HepG2 (cell line): ENCODE results near the gene BBIP1. TPM values are rescaled to one million over a fixed set of nuclear protein-coding genes. Genes with fewer than 3 reads are reported as not detected.

Source experiments
- ATAC-seq: fragments of 200-7000 bp; cut with Tn5 transposase; 3 replicates; pipeline ENCODE4 v1.9.1; 2020; ENCODE audit warnings: mild to moderate bottlenecking, moderate library complexity
- BruUV-seq: library from RNA; stranded (reverse); fragments of 400-500 nt; replicated peaks from 2 replicates; lab custom pipeline; 2021; lab: Mats Ljungman, UMichigan
- CTCF ChIA-PET: fragments of 300-600 bp; formaldehyde crosslinking; extraction: SDS; loops from one replicate; lab custom pipeline; 2021; ENCODE audit warnings: low total read pairs, inconsistent platforms, low intra/inter-chr PET ratio; lab: Yijun Ruan, JAX
- POLR2A ChIA-PET: fragments of 350-600 bp; sonication (Branson Sonifier 250); formaldehyde crosslinking; loops from one replicate; lab custom pipeline; 2020; ENCODE audit warnings: antibody characterized with exemption, inconsistent platforms; lab: Yijun Ruan, JAX
- DNase-seq: peaks from one replicate; pipeline ENCODE4 v3.0.0-alpha.2; 2015; ENCODE audit warnings: low spot score
- FAIRE-seq: peaks from 3 replicates; lab custom pipeline; 2011; peaks lifted over from hg19 to GRCh38; lab: Jason Lieb, UNC
- H2AFZ ChIP-seq: one replicate; pipeline ENCODE4 v1.6.1; 2011; ENCODE audit warnings: low read length, inconsistent platforms
- H3K27ac ChIP-seq: fragments of 300-600 bp; 3 replicates; pipeline ENCODE4 v1.8.0; 2011; ENCODE audit warnings: mixed run types, mild to moderate bottlenecking, mixed read lengths, low read length, inconsistent platforms; ENCODE audit not compliant: insufficient read depth; ENCODE audit errors: extremely low read length
- H3K27me3 ChIP-seq, 2 experiments: fragments of 200-600 bp in 1 of 2; 2 replicates in 1 of 2; 3 replicates in 1 of 2; pipeline versions ENCODE4 v1.6.0 to v1.8.0; 2011; ENCODE audit warnings: low read length in 2 of 2, mild to moderate bottlenecking in 2 of 2, moderate library complexity in 2 of 2, inconsistent platforms in 1 of 2; ENCODE audit not compliant: insufficient read depth in 2 of 2, control insufficient read depth in 1 of 2
- H3K36me3 ChIP-seq, 2 experiments: fragments of 200-600 bp in 1 of 2; replicated peaks in 1 of 2; 2 replicates in 1 of 2; 3 replicates in 1 of 2; pipeline versions ENCODE4 v1.5.1 to v1.8.0; 2011; ENCODE audit warnings: low read length in 2 of 2, inconsistent platforms in 1 of 2; ENCODE audit not compliant: insufficient read depth in 2 of 2, control insufficient read depth in 1 of 2
- H3K4me1 ChIP-seq: 2 replicates; pipeline ENCODE4 v1.5.1; 2012; ENCODE audit warnings: low read length, inconsistent platforms; ENCODE audit not compliant: insufficient read depth
- H3K4me2 ChIP-seq: 2 replicates; pipeline ENCODE4 v1.6.0; 2011; ENCODE audit warnings: low read depth, low read length, inconsistent platforms
- H3K4me3 ChIP-seq, 3 experiments: fragments of 200-600 bp in 1 of 3; sonication (generic), shearing (Covaris generic) in 1 of 3; replicated peaks in 1 of 3; 2 replicates each; pipeline ENCODE4 v1.5.1; 2011 to 2016; ENCODE audit warnings: low read length in 3 of 3, inconsistent platforms in 2 of 3, low read depth in 2 of 3, mild to moderate bottlenecking in 2 of 3, control low read depth in 1 of 3, mixed read lengths in 1 of 3; ENCODE audit not compliant: insufficient read depth in 1 of 3
- H3K79me2 ChIP-seq: one replicate; pipeline ENCODE4 v1.6.1; 2011; ENCODE audit warnings: low read length, inconsistent platforms; ENCODE audit not compliant: insufficient read depth
- H3K9ac ChIP-seq: 2 replicates; pipeline ENCODE4 v1.6.0; 2011; ENCODE audit warnings: mild to moderate bottlenecking, low read depth, low read length, inconsistent platforms; ENCODE audit not compliant: insufficient read depth
- H3K9me3 ChIP-seq: 2 replicates; pipeline ENCODE4 v1.5.1; 2012; ENCODE audit warnings: mild to moderate bottlenecking, low read length
- H4K20me1 ChIP-seq: 2 replicates; pipeline ENCODE4 v1.6.0; 2011; ENCODE audit warnings: inconsistent platforms, mild to moderate bottlenecking, low read length, moderate library complexity; ENCODE audit not compliant: insufficient read depth
- AHR ChIP-seq: IDR thresholded peaks from 2 replicates; pipeline ENCODE4 v1.6.1; 2018; ENCODE audit warnings: missing genetic modification reagents, missing compliant biosample characterization
- ARID3A ChIP-seq: IDR thresholded peaks from 2 replicates; pipeline ENCODE4 v1.6.1; 2012; ENCODE audit warnings: low read depth, low read length, improper control_type of control experiment
- ARID5B ChIP-seq: IDR thresholded peaks from 2 replicates; pipeline ENCODE4 v1.4.0; 2020; ENCODE audit warnings: mild to moderate bottlenecking, missing genetic modification reagents
- FOXA3 ChIP-seq: IDR thresholded peaks from 2 replicates; pipeline ENCODE4 v1.6.1; 2016; ENCODE audit warnings: missing genetic modification reagents, missing compliant biosample characterization
- FOXK1 ChIP-seq: sonication (generic); formaldehyde crosslinking; IDR thresholded peaks from 2 replicates; pipeline ENCODE4 v1.4.0; 2020; ENCODE audit warnings: low read depth, missing genetic modification reagents, borderline replicate concordance
- GMEB2 ChIP-seq: IDR thresholded peaks from 2 replicates; pipeline ENCODE4 v1.6.1; 2016; ENCODE audit warnings: missing biosample characterization, missing genetic modification reagents, low read depth
- KMT2A ChIP-seq: sonication (generic); formaldehyde crosslinking; IDR thresholded peaks from 2 replicates; pipeline ENCODE4 v1.4.0; 2020; ENCODE audit warnings: missing genetic modification reagents
- PBX3 ChIP-seq: sonication (generic); formaldehyde crosslinking; IDR thresholded peaks from 2 replicates; pipeline ENCODE4 v1.8.1; 2023; ENCODE audit warnings: missing genetic modification reagents, inconsistent platforms, borderline replicate concordance
- POLR2A ChIP-seq, 2 experiments: IDR thresholded peaks; 2 replicates each; pipeline ENCODE4 v1.6.1; 2011; ENCODE audit warnings: low read depth in 2 of 2, low read length in 2 of 2, mild to moderate bottlenecking in 1 of 2, moderate library complexity in 1 of 2; ENCODE audit not compliant: insufficient read depth in 1 of 2
- RBAK ChIP-seq: sonication (generic); formaldehyde crosslinking; IDR thresholded peaks from 2 replicates; pipeline ENCODE4 v1.5.1; 2020; ENCODE audit warnings: mild to moderate bottlenecking, missing genetic modification reagents
- TCF7 ChIP-seq: sonication (generic); IDR thresholded peaks from 2 replicates; pipeline ENCODE4 v1.6.1; 2016; ENCODE audit warnings: antibody characterized with exemption, low read depth
- ZNF101 ChIP-seq: sonication (generic); formaldehyde crosslinking; IDR thresholded peaks from 2 replicates; pipeline ENCODE4 v1.4.0; 2020; ENCODE audit warnings: mild to moderate bottlenecking, low read depth, missing genetic modification reagents, borderline replicate concordance
- ZNF24 ChIP-seq: fragments of 450-650 bp; IDR thresholded peaks from 2 replicates; pipeline ENCODE4 v1.6.1; 2017; ENCODE audit warnings: antibody characterized with exemption, mild to moderate bottlenecking
- ZNF572 ChIP-seq: sonication (generic); formaldehyde crosslinking; IDR thresholded peaks from 2 replicates; pipeline ENCODE4 v1.5.1; 2020; ENCODE audit warnings: mild to moderate bottlenecking, missing genetic modification reagents
- WGBS: methylation state at CpG from one replicate; pipeline ENCODE4 v1.1.6; 2017; ENCODE audit warnings: low lambda C conversion rate; 5-methylcytosine and 5-hydroxymethylcytosine counted together
- in situ Hi-C: cut with HindIII; loops from 2 replicates; pipeline ENCODE4 v1.10.0; 2017; ENCODE audit warnings: low pct_unique_long_range_greater_than_20kb; ENCODE audit not compliant: extremely low pct_ligation_motif_present
- intact Hi-C: fragments of 100-400 bp; cut with micrococcal nuclease; formaldehyde crosslinking; loops from one replicate; pipeline ENCODE4 v1.10.0; 2022; ENCODE audit not compliant: unreplicated experiment
- polyA plus RNA-seq, 8 experiments: library from polyadenylated mRNA; depleted of rRNA in 3 of 8; stranded (reverse) in 7 of 8; unstranded in 1 of 8; fragments of >200 nt; fragmentation: Illumina TruSeq in 4 of 8; extraction: Trizol in 4 of 8; gene quantifications; 2 replicates each; pipeline versions ENCODE4 v1.2.1 to v1.2.3, GENCODE V29; 2011 to 2016; ENCODE audit warnings: low read depth in 4 of 8, missing spikeins in 1 of 8, mixed read lengths in 1 of 8; ENCODE audit not compliant: insufficient read depth in 1 of 8
- total RNA-seq, 5 experiments: library from RNA; depleted of rRNA; stranded (reverse); fragments of >200 nt; fragmentation: Illumina TruSeq; extraction: Trizol; gene quantifications; 2 replicates each; pipeline ENCODE4 v1.2.3, GENCODE V29; 2016; ENCODE audit warnings: low read depth in 1 of 5

BBIP1 gene
- total and polyA plus RNA-seq, 2 of the 13 experiments (the other 11 are each of a cell fraction or from before 2014, with no cell fraction given) = 18.3 to 24.1 TPM

- Histone ChIP-seq H3K9ac (no peak overlapping the region), H3K9me3 (no peaks in the 10 kb centered on the region), H3K27me3 (no peaks in the 10 kb centered on the region), H4K20me1 (peaks cover 2% of the 10 kb centered on the region; the same call in 1 of the 2 replicates), H3K79me2 (peaks cover 14% of the 10 kb centered on the region), H3K27ac (no peak overlapping the region), H3K36me3 (no peaks in the 10 kb centered on the region), H3K4me2 (no peak overlapping the region), H2AFZ (no peak overlapping the region), H3K4me1 (peaks cover 52% of the 10 kb centered on the region), H3K4me3 (no peak overlapping the region)
- no peak for FAIRE-seq
- 89% methylated on average over 6 of the region's 6 CpGs for WGBS
- TF ChIP-seq PBX3 (no peak), ZNF24 (no peak), FOXA3 (CRISPR knock-in tag) (no peak), RBAK (CRISPR knock-in tag) (no peak), ARID3A (no peak), KMT2A (CRISPR knock-in tag) (no peak), AHR (CRISPR knock-in tag) (no peak), TCF7 (no peak), ZNF572 (no peak), GMEB2 (CRISPR knock-in tag) (no peak), ZNF101 (CRISPR knock-in tag) (no peak), FOXK1 (no peak), ARID5B (CRISPR knock-in tag) (no peak), POLR2A (IDR thresholded peaks at IDR 0.05; ENCODE audit: insufficient read depth in 1 of 2, low read depth in 2 of 2, low read length in 2 of 2) (no peak)
- no peak for DNase-seq
- no TSS peak for BruUV-seq
- in situ Hi-C loops = no loop called here
- no peak for ATAC-seq
- POLR2A ChIA-PET = interaction anchor here (1.4 to 2.1 kb wide), 2 partner anchors 11 to 25 kb away, joined by 6 to 7 read pairs; no protein-coding TSS in a partner anchor
- intact Hi-C loops = no loop called here
- CTCF ChIA-PET = no interaction called here
Measured at GRCh38 chr10:110868981-110869380, 50.0 kb downstream of the BBIP1 start.
